Liver (tissue), 9 donors: ENCODE measurements around the gene KCNN3. TPM values are rescaled to one million over a fixed set of nuclear protein-coding genes. Genes with fewer than 3 reads are reported as not detected.

Source experiments
- DNase-seq: peaks from one replicate; pipeline ENCODE4 v3.0.0-alpha.2; 2017; ENCODE audit warnings: low spot score
- H3K27ac ChIP-seq, 2 donors: one replicate each; pipeline ENCODE4 v1.7.0; 2013; ENCODE audit warnings: inconsistent platforms in 2 of 2, low read length in 2 of 2, control low read depth in 1 of 2, low read depth in 1 of 2, mild to moderate bottlenecking in 1 of 2
- H3K27me3 ChIP-seq, 4 donors: one replicate each; pipeline versions ENCODE4 v1.6.1 to v1.7.0; 2013; ENCODE audit warnings: low read length in 3 of 4, inconsistent platforms in 1 of 4, mild to moderate bottlenecking in 1 of 4, moderate library complexity in 1 of 4; ENCODE audit not compliant: control insufficient read depth in 4 of 4, insufficient read depth in 4 of 4
- H3K36me3 ChIP-seq, 4 donors: one replicate each; pipeline versions ENCODE4 v1.6.1 to v1.7.0; 2013; ENCODE audit warnings: low read length in 3 of 4, mild to moderate bottlenecking in 3 of 4, low read depth in 1 of 4, moderate library complexity in 1 of 4; ENCODE audit not compliant: control insufficient read depth in 4 of 4, insufficient read depth in 3 of 4
- H3K4me1 ChIP-seq, 4 donors: one replicate each; pipeline versions ENCODE4 v1.6.1 to v1.7.0; 2013; ENCODE audit warnings: low read length in 3 of 4, mild to moderate bottlenecking in 3 of 4, moderate library complexity in 1 of 4; ENCODE audit not compliant: control insufficient read depth in 4 of 4, insufficient read depth in 4 of 4
- H3K4me3 ChIP-seq, 3 donors: one replicate each; pipeline versions ENCODE4 v1.6.1 to v1.7.0; 2013; ENCODE audit warnings: low read length in 3 of 3, control low read depth in 1 of 3, low read depth in 1 of 3, mild to moderate bottlenecking in 1 of 3
- H3K9ac ChIP-seq, 2 donors: one replicate each; pipeline ENCODE4 v1.7.0; 2013; ENCODE audit warnings: low read length in 2 of 2, mild to moderate bottlenecking in 2 of 2, moderate library complexity in 2 of 2, control low read depth in 1 of 2, low read depth in 1 of 2
- H3K9me3 ChIP-seq, 4 donors: one replicate each; pipeline versions ENCODE4 v1.6.1 to v1.7.0; 2013; ENCODE audit warnings: low read length in 3 of 4; ENCODE audit not compliant: control insufficient read depth in 4 of 4
- EGR1 ChIP-seq, 2 donors: IDR thresholded peaks; 2 replicates each; pipeline ENCODE4 v1.6.1; 2016 to 2018; ENCODE audit warnings: antibody characterized with exemption in 2 of 2, low read depth in 2 of 2
- FOXA1 ChIP-seq: IDR thresholded peaks from 2 replicates; pipeline ENCODE4 v1.6.1; 2016; ENCODE audit warnings: antibody characterized with exemption
- FOXA2 ChIP-seq: IDR thresholded peaks from 2 replicates; pipeline ENCODE4 v1.6.1; 2016; ENCODE audit warnings: antibody characterized with exemption
- GABPA ChIP-seq, 2 donors: IDR thresholded peaks in 1 of 2; conservative IDR thresholded peaks in 1 of 2; 2 replicates each; pipeline ENCODE4 v1.6.1; 2016; ENCODE audit warnings: antibody characterized with exemption in 2 of 2, mild to moderate bottlenecking in 1 of 2, moderate library complexity in 1 of 2
- HNF4A ChIP-seq, 2 donors: conservative IDR thresholded peaks; 2 replicates each; pipeline ENCODE4 v1.6.1; 2016; ENCODE audit warnings: antibody characterized with exemption in 2 of 2, mild to moderate bottlenecking in 2 of 2
- HNF4G ChIP-seq: IDR thresholded peaks from 2 replicates; pipeline ENCODE4 v1.6.1; 2016; ENCODE audit warnings: antibody characterized with exemption
- JUND ChIP-seq, 2 donors: IDR thresholded peaks; 2 replicates each; pipeline ENCODE4 v1.6.1; 2016; ENCODE audit warnings: antibody characterized with exemption in 2 of 2
- NR2F2 ChIP-seq: IDR thresholded peaks from 2 replicates; pipeline ENCODE4 v1.6.1; 2016; ENCODE audit warnings: antibody characterized with exemption
- RAD21 ChIP-seq, 2 donors: IDR thresholded peaks; 2 replicates each; pipeline ENCODE4 v1.6.1; 2016; ENCODE audit warnings: antibody characterized with exemption in 2 of 2, mild to moderate bottlenecking in 2 of 2
- RXRA ChIP-seq, 2 donors: IDR thresholded peaks; 2 replicates each; pipeline ENCODE4 v1.6.1; 2017 to 2018; ENCODE audit warnings: antibody characterized with exemption in 2 of 2, mild to moderate bottlenecking in 1 of 2
- SP1 ChIP-seq: IDR thresholded peaks from 2 replicates; pipeline ENCODE4 v1.6.1; 2018; ENCODE audit warnings: antibody characterized with exemption, mild to moderate bottlenecking
- TAF1 ChIP-seq: conservative IDR thresholded peaks from 2 replicates; pipeline ENCODE4 v1.6.1; 2016; ENCODE audit warnings: antibody characterized with exemption, mild to moderate bottlenecking
- YY1 ChIP-seq: IDR thresholded peaks from 2 replicates; pipeline ENCODE4 v1.6.1; 2016; ENCODE audit warnings: antibody characterized with exemption, mild to moderate bottlenecking
- WGBS: extraction: QIAGEN DNeasy Blood & Tissue Kit; methylation state at CpG from one replicate; pipeline ENCODE4 v1.1.7; 2013; 5-methylcytosine and 5-hydroxymethylcytosine counted together
- polyA plus RNA-seq, 2 donors: library from polyadenylated mRNA; stranded (reverse) in 1 of 2; unstranded in 1 of 2; fragments of 200-250 nt in 1 of 2; fragments of >200 nt in 1 of 2; fragmentation: Nextera tagmentation in 1 of 2; extraction: Ambion mirVana in 1 of 2; gene quantifications; one replicate each; pipeline versions ENCODE4 v1.2.1 to v1.2.3, GENCODE V29; 2013 to 2015
- total RNA-seq, 2 donors: library from RNA; depleted of rRNA; stranded (reverse); fragments of >200 nt; gene quantifications; one replicate each; pipeline ENCODE4 v1.2.3, GENCODE V29; 2014
- TF ChIP-seq, protein P1 (sequence below): fragments of 150-350 bp; IDR thresholded peaks from 2 replicates; pipeline ENCODE4 v1.5.1; 2017; ENCODE audit warnings: improper control_type of control experiment, low read depth, low read length; ENCODE audit not compliant: missing input control
- TF ChIP-seq, protein P2 (sequence below): IDR thresholded peaks from 2 replicates; pipeline ENCODE4 v1.6.1; 2016; ENCODE audit warnings: antibody characterized with exemption
- TF ChIP-seq, protein P3 (sequence below): IDR thresholded peaks from 2 replicates; pipeline ENCODE4 v1.6.1; 2016; ENCODE audit warnings: antibody characterized with exemption, mild to moderate bottlenecking
- TF ChIP-seq, protein P4 (sequence below): IDR thresholded peaks from 2 replicates; pipeline ENCODE4 v1.6.1; 2016; ENCODE audit warnings: antibody characterized with exemption
- TF ChIP-seq, protein P5 (sequence below): IDR thresholded peaks from 2 replicates; pipeline ENCODE4 v1.6.1; 2016; ENCODE audit warnings: antibody characterized with exemption
- donor health status: healthy.
- donor health status: healthy.
- donor health status: healthy.
- donor health status: healthy.
- donor health status: healthy.

The KCNN3 gene
- total and polyA plus RNA-seq, 4 donors = 0.09 to 0.68 (median 0.15) TPM

DNA sequence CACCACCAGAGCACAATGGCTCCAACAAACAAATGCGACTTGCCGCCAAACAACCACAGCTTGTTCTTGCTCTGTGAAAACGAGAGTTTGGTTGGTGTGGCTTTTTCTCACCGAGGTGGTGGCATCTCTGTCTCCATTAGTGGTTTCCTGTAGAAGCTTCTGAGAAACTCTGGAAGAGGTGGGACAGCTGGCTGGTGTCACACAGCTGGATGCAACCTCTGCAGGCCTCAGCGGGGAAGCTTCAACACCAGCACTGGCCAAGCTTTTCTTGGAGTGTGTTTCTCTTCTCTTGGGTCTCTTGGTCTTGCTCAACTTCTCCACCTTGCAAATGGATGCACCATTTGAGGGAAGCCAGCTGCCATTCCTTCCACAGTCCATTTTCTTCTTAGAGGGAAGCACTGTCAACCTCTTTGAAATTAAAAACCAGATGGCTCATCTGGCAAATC, 124.8 kb downstream of the KCNN3 start:
- Histone ChIP-seq H3K27me3 (peaks cover 0 to 4% (median 0%) of the 10 kb centered on the region in 4 donors), H3K9ac (no peak overlapping the region), H3K9me3 (no peaks in the 10 kb centered on the region), H3K4me1 (no peaks in the 10 kb centered on the region), H3K27ac (no peak overlapping the region), H3K36me3 (no peaks in the 10 kb centered on the region), H3K4me3 (no peak overlapping the region)
- DNase-seq = no peak
- WGBS = 67% methylated on average over 5 of the region's 5 CpGs
- TF ChIP-seq, protein P1, sequence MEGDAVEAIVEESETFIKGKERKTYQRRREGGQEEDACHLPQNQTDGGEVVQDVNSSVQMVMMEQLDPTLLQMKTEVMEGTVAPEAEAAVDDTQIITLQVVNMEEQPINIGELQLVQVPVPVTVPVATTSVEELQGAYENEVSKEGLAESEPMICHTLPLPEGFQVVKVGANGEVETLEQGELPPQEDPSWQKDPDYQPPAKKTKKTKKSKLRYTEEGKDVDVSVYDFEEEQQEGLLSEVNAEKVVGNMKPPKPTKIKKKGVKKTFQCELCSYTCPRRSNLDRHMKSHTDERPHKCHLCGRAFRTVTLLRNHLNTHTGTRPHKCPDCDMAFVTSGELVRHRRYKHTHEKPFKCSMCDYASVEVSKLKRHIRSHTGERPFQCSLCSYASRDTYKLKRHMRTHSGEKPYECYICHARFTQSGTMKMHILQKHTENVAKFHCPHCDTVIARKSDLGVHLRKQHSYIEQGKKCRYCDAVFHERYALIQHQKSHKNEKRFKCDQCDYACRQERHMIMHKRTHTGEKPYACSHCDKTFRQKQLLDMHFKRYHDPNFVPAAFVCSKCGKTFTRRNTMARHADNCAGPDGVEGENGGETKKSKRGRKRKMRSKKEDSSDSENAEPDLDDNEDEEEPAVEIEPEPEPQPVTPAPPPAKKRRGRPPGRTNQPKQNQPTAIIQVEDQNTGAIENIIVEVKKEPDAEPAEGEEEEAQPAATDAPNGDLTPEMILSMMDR = no peak
- TF ChIP-seq JUND (IDR thresholded peaks at IDR 0.05) (no peak), FOXA1 (no peak), EGR1 (IDR thresholded peaks at IDR 0.05; ENCODE audit: low read depth in 2 of 2) (no peak), RAD21 (IDR thresholded peaks at IDR 0.05) (no peak), HNF4A (conservative IDR thresholded peaks at IDR 0.05) (no peak), HNF4G (no peak), RXRA (IDR thresholded peaks at IDR 0.05) (no peak), NR2F2 (no peak), FOXA2 (no peak), YY1 (no peak), TAF1 (no peak), SP1 (no peak), GABPA (IDR thresholded peaks at IDR 0.05 in 1 of 2, conservative IDR thresholded peaks at IDR 0.05 in 1 of 2) (no peak)
- TF ChIP-seq, protein P2, sequence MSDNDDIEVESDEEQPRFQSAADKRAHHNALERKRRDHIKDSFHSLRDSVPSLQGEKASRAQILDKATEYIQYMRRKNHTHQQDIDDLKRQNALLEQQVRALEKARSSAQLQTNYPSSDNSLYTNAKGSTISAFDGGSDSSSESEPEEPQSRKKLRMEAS = no peak
- TF ChIP-seq, protein P3, sequence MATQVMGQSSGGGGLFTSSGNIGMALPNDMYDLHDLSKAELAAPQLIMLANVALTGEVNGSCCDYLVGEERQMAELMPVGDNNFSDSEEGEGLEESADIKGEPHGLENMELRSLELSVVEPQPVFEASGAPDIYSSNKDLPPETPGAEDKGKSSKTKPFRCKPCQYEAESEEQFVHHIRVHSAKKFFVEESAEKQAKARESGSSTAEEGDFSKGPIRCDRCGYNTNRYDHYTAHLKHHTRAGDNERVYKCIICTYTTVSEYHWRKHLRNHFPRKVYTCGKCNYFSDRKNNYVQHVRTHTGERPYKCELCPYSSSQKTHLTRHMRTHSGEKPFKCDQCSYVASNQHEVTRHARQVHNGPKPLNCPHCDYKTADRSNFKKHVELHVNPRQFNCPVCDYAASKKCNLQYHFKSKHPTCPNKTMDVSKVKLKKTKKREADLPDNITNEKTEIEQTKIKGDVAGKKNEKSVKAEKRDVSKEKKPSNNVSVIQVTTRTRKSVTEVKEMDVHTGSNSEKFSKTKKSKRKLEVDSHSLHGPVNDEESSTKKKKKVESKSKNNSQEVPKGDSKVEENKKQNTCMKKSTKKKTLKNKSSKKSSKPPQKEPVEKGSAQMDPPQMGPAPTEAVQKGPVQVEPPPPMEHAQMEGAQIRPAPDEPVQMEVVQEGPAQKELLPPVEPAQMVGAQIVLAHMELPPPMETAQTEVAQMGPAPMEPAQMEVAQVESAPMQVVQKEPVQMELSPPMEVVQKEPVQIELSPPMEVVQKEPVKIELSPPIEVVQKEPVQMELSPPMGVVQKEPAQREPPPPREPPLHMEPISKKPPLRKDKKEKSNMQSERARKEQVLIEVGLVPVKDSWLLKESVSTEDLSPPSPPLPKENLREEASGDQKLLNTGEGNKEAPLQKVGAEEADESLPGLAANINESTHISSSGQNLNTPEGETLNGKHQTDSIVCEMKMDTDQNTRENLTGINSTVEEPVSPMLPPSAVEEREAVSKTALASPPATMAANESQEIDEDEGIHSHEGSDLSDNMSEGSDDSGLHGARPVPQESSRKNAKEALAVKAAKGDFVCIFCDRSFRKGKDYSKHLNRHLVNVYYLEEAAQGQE = no peak
- TF ChIP-seq, protein P4, sequence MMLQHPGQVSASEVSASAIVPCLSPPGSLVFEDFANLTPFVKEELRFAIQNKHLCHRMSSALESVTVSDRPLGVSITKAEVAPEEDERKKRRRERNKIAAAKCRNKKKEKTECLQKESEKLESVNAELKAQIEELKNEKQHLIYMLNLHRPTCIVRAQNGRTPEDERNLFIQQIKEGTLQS = no peak
- TF ChIP-seq, protein P5, sequence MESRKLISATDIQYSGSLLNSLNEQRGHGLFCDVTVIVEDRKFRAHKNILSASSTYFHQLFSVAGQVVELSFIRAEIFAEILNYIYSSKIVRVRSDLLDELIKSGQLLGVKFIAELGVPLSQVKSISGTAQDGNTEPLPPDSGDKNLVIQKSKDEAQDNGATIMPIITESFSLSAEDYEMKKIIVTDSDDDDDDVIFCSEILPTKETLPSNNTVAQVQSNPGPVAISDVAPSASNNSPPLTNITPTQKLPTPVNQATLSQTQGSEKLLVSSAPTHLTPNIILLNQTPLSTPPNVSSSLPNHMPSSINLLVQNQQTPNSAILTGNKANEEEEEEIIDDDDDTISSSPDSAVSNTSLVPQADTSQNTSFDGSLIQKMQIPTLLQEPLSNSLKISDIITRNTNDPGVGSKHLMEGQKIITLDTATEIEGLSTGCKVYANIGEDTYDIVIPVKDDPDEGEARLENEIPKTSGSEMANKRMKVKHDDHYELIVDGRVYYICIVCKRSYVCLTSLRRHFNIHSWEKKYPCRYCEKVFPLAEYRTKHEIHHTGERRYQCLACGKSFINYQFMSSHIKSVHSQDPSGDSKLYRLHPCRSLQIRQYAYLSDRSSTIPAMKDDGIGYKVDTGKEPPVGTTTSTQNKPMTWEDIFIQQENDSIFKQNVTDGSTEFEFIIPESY = no peak
